PC-3 (cell line): ENCODE results near the gene VSTM4.

Source experiments
- EZH2 ChIP-seq: fragments of 300-600 bp; sonication (generic); IDR thresholded peaks from one replicate; pipeline ENCODE4 v1.6.1; 2017; ENCODE audit warnings: antibody characterized with exemption, mild to moderate bottlenecking, low read length; ENCODE audit not compliant: unreplicated experiment
- EZH2phosphoT487 ChIP-seq: fragments of 300-600 bp; sonication (generic); IDR thresholded peaks from 2 replicates; pipeline ENCODE4 v1.6.1; 2018; ENCODE audit warnings: mild to moderate bottlenecking, antibody characterized with exemption, low read length, borderline replicate concordance
- TF ChIP-seq, protein P1 (sequence below): fragments of 300-600 bp; sonication (generic); conservative IDR thresholded peaks from 2 replicates; pipeline ENCODE4 v1.5.1; 2017; ENCODE audit warnings: antibody characterized with exemption, low read depth, mild to moderate bottlenecking, low read length

DNA sequence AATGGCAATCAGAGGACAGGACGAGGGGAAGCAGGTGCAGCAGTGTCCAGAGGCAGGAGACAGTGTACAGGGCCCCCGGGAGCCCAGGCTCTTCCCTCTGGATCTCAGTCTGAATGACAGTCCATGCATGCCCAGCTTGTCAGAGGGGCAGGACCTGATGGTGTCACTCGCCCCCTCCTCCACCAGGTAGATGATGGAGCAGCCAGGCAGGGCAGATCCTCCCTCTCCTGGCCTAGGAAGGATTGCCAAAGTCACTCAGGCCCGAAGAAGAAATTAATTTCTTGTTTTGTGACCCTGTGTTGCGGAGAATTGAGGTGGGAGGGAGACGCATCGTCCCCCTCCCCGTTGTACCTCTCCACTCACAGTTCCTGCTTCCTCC, 4.0 kb downstream of the VSTM4 start:
- TF ChIP-seq, protein P1, sequence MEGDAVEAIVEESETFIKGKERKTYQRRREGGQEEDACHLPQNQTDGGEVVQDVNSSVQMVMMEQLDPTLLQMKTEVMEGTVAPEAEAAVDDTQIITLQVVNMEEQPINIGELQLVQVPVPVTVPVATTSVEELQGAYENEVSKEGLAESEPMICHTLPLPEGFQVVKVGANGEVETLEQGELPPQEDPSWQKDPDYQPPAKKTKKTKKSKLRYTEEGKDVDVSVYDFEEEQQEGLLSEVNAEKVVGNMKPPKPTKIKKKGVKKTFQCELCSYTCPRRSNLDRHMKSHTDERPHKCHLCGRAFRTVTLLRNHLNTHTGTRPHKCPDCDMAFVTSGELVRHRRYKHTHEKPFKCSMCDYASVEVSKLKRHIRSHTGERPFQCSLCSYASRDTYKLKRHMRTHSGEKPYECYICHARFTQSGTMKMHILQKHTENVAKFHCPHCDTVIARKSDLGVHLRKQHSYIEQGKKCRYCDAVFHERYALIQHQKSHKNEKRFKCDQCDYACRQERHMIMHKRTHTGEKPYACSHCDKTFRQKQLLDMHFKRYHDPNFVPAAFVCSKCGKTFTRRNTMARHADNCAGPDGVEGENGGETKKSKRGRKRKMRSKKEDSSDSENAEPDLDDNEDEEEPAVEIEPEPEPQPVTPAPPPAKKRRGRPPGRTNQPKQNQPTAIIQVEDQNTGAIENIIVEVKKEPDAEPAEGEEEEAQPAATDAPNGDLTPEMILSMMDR: no peak
- TF ChIP-seq EZH2phosphoT487 (no peak), EZH2 (no peak)
